GM12873 (cell line): Measurements from ENCODE around the gene SLC28A3.

Source experiments
- CTCF ChIP-seq: IDR thresholded peaks from 2 replicates; pipeline ENCODE4 v1.5.1; 2012; ENCODE audit warnings: low read depth, mild to moderate bottlenecking, moderate library complexity, low read length, control low read depth; ENCODE audit not compliant: insufficient read depth; ENCODE audit errors: missing control alignments

Gene SLC28A3

GRCh38 chr9:84314306-84314705, 26.3 kb downstream of the SLC28A3 start:
- no peak for TF ChIP-seq CTCF

- no peak for TF ChIP-seq CTCF
Measured at GRCh38 chr9:84310883-84311282, 29.7 kb downstream of the SLC28A3 start.

GRCh38 chr9:84305497-84306131, 34.9 kb downstream of the SLC28A3 start:
- no peak for TF ChIP-seq CTCF

GRCh38 chr9:84304166-84304565, 36.4 kb downstream of the SLC28A3 start:
- no peak for TF ChIP-seq CTCF

GRCh38 chr9:84303061-84303460, 37.5 kb downstream of the SLC28A3 start:
- TF ChIP-seq CTCF: no peak

GRCh38 chr9:84301851-84302250, 38.7 kb downstream of the SLC28A3 start:
- no peak for TF ChIP-seq CTCF

- no peak for TF ChIP-seq CTCF
Measured at GRCh38 chr9:84300271-84300670, 40.3 kb downstream of the SLC28A3 start.
